HG02938 (cell line): ENCODE data around the gene MEIS1.
A peak's percentile ranks its signal among the peaks of the same experiment; 100 is the strongest.
"Not testable (repeated sequence)": the region's sequence is repeated elsewhere in the genome, so short reads cannot be mapped to it uniquely, and the experiment has no call there.

ENCODE experiments used
- ATAC-seq: cut with Tn5 transposase; IDR thresholded peaks from one replicate; pipeline ENCODE4 v1.9.1; 2021; ENCODE audit warnings: mild to moderate bottlenecking, moderate library complexity; ENCODE audit not compliant: unreplicated experiment

MEIS1 gene

GRCh38 chr2:66434679-66435548 lies at the start of gene MEIS1:
Gene MEIS1 (plus strand): TSS chr2:66435125. CDS start chr2:66435857, 732 bp downstream.
- ATAC-seq = peak; percentile 75

- no peak for ATAC-seq
These were observed 47.7 kb upstream of the MEIS1 start for GRCh38 chr2:66387016-66387753.

- ATAC-seq = no peak
These were observed 45.2 kb upstream of the MEIS1 start for GRCh38 chr2:66389651-66390131.

- no peak for ATAC-seq
These were observed 44.8 kb upstream of the MEIS1 start for GRCh38 chr2:66390152-66390551.

- no peak for ATAC-seq
These were observed 44.1 kb upstream of the MEIS1 start for GRCh38 chr2:66390811-66391210.

GRCh38 chr2:66391240-66391639 lies 43.7 kb upstream of the MEIS1 start:
- not testable (repeated sequence) for ATAC-seq

- ATAC-seq = no peak
These were observed 29.5 kb upstream of the MEIS1 start for GRCh38 chr2:66405473-66405872.

GRCh38 chr2:66408905-66409304 lies 26.0 kb upstream of the MEIS1 start:
- ATAC-seq = no peak

GRCh38 chr2:66412874-66413273 lies 22.1 kb upstream of the MEIS1 start:
- no peak for ATAC-seq

GRCh38 chr2:66414896-66415295 lies 20.0 kb upstream of the MEIS1 start:
- ATAC-seq = no peak

GRCh38 chr2:66418381-66418780 lies 16.5 kb upstream of the MEIS1 start:
- no peak for ATAC-seq

GRCh38 chr2:66421612-66422011 lies 13.3 kb upstream of the MEIS1 start:
- no peak for ATAC-seq

GRCh38 chr2:66423391-66424124 lies 11.4 kb upstream of the MEIS1 start:
- no peak for ATAC-seq

GRCh38 chr2:66426244-66427111 lies 8.4 kb upstream of the MEIS1 start:
- no peak for ATAC-seq

- no peak for ATAC-seq
These were observed 7.6 kb upstream of the MEIS1 start for GRCh38 chr2:66427300-66427699.

GRCh38 chr2:66428986-66429612 lies 5.8 kb upstream of the MEIS1 start:
- no peak for ATAC-seq

- no peak for ATAC-seq
These were observed 5.0 kb upstream of the MEIS1 start for GRCh38 chr2:66429693-66430504.

- no peak for ATAC-seq
These were observed 4.2 kb upstream of the MEIS1 start for GRCh38 chr2:66430505-66431273.
